GM19328 (cell line): ENCODE data around the gene FRMD7.
"Not testable (repeated sequence)": the region's sequence is repeated elsewhere in the genome, so short reads cannot be mapped to it uniquely, and the experiment has no call there.

Experiments used
- ATAC-seq: cut with Tn5 transposase; IDR thresholded peaks from one replicate; pipeline ENCODE4 v1.9.1; 2021; ENCODE audit warnings: mild to moderate bottlenecking, moderate library complexity; ENCODE audit not compliant: unreplicated experiment

The FRMD7 gene, protein sequence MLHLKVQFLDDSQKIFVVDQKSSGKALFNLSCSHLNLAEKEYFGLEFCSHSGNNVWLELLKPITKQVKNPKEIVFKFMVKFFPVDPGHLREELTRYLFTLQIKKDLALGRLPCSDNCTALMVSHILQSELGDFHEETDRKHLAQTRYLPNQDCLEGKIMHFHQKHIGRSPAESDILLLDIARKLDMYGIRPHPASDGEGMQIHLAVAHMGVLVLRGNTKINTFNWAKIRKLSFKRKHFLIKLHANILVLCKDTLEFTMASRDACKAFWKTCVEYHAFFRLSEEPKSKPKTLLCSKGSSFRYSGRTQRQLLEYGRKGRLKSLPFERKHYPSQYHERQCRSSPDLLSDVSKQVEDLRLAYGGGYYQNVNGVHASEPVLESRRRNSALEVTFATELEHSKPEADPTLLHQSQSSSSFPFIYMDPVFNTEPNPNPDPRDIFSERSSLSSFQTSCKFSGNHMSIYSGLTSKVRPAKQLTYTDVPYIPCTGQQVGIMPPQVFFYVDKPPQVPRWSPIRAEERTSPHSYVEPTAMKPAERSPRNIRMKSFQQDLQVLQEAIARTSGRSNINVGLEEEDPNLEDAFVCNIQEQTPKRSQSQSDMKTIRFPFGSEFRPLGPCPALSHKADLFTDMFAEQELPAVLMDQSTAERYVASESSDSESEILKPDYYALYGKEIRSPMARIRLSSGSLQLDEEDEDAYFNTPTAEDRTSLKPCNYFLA

DNA sequence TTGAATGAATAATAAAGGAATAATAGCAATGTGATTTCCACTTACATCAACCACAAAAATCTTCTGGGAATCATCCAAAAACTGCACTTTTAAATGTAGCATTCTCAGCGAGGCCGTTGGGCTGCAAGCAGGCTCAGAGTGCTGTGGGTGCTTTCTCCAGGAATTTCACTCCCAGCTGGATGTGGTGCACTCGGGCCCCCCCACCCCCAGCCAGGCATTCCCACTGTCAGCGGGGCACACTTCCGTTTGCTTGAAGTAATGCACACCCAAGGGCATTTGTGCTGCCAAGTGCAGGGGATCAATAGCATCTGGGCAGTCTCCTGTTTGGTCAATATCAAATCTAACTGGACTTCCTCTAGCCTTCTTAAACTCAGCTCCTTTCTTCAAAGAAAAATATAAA lies at the start of gene FRMD7:
Gene FRMD7, minus strand, starts transcription at position 278 of the 400 bp plus-strand sequence. Its CDS starts 176 bp downstream, at position 102.
- no peak for ATAC-seq

DNA sequence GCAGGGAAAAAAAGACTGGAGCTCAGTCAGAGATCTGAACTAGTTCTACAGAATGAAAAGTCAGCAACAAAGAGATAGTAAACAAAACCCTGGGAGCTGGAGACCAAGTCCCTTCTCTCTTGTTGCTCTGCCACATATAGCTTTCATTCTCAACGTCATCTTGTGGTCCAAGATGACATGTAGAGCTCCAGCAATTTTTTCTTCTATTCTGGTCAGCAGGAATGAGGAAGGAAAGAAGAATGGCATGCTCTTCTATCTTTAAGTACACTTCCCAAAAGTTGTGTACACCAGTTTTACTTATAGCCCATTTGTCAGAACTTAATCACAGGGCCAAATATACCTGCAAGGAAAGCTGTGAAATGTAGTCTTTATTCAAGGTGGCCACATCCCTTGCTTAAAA lies 45.8 kb upstream of the FRMD7 start:
- ATAC-seq, result no peak

DNA sequence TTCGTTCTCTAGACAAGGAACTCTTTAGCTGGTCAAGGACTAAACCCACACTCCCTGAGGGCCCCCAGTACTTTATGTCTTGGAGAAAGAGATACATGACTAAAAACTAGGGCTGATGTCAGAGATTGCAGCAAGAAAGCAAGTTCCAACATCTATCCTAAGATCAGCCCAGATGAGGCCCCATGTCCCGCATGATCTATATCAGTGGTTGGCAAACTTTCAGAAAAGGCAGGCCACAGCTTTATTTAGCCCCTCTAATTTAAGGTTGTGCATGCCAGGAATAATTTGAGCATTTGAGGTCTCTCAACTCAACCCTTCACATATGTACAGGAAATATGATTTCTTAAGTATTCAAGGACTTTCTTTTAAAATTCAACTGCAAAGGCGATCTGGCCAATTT lies 44.1 kb upstream of the FRMD7 start:
- ATAC-seq, result no peak

DNA sequence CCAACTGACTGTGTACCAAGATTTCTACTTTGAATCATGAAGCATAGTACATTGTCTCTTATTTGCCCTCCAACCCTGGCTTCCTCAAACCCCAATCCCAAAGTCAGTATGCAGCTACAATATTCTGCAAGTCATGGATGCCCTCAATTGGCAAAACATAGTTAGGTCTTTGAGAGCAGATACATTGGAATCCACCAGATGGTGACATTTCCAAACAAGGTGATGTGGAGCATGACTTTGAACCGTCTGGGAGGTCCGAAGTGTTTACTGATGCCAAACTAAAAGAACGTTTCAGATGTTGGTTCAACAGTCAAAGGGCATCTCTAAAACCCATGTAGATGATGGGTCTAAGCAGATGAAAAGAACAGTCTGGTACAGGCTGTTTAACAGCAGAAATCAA lies 43.7 kb upstream of the FRMD7 start:
- ATAC-seq, result no peak

DNA sequence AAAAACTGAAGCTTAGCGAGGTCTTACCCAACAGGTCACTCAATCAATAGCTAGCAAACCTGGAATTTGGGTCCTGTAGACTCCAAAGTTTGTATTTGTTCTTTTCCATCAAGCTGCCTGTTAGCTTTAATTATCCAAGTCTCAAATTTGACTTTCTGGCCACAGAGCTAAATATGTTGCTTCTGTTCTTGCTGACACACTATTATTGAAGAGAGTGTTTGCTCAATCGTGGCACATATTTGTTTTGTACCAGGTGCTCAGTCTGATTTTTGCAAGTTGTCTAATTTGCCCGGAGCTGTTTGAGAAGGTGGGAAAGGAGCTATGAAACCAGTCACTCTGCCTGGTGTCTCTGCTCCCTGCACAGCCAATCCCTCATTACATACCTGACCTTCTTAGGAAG lies 41.7 kb upstream of the FRMD7 start:
- ATAC-seq, result no peak

DNA sequence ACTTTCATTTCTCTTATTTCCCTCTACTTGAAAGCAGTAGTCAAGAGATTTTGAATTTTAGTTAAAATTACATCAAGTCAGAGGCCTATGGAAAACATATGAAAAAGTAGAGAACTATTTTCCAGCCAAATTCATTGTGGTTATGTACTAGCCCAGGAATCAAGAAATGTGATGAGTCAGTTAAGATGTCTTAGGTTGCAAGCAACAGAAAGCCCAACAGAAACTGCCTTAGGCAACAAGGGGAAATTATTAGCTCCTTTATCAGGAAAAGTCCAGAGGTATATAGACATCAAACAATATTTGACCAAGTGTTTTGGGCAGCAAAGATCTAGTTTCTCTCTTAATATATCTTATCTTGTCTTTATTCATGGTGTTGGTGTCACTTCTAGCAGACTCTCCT lies 37.8 kb upstream of the FRMD7 start:
- ATAC-seq, result no peak

DNA sequence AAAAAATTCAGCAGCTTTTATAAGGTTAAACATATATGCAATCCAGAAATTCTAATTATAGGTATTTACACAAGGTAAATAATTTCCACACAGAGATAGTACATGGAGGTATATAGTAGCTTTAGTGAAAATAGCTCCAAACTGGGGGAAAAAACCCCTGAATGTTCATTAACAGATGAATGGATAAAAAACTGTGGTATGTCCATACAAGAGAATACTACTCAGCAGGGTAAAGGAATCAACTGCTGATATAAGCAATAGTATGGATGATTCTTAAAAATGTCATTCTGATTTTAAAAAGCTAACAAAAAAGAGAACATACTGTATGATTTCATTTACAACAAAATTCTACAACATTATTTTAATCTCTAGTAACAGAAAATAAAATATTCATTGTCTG lies 37.2 kb upstream of the FRMD7 start:
- no peak for ATAC-seq

DNA sequence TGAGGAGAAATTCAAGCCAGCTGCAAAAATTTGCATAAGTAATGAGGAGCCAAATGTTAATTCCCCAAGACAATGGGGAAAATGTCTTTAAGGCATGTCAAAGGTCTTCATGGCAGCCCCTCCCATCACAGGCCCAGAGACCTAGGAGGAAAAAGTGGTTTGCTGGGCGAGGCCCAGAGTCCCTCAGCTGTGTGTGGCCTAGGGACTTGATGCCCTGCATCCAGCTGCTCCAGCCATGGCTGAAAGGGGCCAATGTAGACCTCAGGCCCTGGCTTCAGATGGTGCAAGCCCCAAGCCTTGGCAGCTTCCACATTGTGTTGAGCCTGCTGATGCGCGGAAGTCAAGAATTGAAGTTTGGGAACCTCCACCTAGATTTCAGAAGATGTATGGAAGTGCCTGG lies 35.3 kb upstream of the FRMD7 start:
- ATAC-seq, result not testable (repeated sequence)

DNA sequence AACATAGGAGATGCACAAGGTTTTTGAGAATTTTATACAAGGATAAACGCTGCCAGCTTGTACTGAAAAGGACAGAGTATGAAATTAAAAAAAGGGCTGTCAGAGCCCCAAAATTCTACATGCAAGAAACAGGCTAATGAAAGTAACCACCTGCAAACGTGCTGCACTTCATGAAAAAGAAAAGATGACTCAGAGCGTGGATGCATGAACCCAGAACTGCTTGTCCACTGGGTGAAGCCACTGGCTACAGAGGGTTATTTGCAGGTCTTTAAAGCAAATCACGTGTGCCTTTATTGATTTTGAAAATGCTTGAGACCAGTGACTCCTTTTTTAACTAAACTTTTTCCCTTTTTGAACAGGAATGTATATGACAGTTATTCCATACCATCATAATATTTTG lies 25.3 kb upstream of the FRMD7 start:
- no peak for ATAC-seq

DNA sequence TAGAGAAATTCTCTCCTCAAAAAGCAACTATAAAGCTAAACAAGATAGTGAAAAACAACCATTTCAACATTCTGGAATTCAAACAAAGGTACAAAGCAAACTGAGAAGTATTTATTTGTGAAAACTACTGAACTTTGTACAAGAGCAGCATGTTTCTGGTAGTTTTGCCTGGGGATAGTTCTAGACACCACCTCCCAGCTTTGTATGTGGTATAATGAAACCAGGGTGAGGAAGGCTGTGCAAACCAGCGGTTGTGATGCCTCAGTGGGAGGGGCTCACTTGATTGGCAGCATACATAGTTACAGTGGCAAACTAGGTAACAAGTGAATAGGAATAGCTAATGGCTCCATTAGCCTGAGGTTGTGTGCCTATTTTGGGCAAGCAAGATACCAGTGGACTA lies 18.6 kb upstream of the FRMD7 start:
- no peak for ATAC-seq

DNA sequence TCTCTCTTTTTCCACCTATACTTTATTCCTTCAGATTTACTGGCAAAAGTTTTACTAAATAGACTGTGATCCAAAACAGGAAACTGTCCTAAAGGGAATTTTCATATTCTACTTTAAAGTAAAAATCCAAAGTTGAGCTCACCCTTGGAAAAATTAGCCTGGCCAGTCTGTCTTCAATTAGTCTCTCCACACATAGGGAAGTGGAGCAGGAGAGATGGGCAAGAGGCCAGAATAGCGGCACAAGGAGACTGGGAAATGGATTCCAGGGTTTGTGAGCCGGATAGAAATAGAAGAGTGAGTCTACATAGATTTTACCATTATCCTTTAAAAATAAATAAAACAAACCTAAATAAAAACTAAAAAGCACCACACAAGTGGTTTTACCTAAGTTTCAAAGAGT lies 16.2 kb upstream of the FRMD7 start:
- no peak for ATAC-seq

DNA sequence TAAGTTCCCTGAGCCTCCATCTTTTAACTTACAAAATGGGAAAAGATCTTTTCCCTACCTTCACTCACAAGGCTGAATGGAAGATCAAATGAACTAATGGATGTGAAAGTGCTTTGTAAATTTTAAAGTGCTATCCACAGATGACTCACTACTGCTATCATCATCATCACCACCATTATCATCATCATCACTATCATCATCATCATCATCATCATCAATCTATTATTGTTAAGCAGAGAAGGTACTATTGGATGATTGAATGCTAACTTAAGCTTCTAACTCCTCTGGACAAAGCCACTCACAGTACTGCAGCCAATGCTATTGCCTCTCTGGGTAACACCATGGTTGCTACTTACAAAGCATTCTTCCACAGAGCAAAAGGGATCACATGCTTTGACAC lies 1.9 kb downstream of the FRMD7 start:
- no peak for ATAC-seq

DNA sequence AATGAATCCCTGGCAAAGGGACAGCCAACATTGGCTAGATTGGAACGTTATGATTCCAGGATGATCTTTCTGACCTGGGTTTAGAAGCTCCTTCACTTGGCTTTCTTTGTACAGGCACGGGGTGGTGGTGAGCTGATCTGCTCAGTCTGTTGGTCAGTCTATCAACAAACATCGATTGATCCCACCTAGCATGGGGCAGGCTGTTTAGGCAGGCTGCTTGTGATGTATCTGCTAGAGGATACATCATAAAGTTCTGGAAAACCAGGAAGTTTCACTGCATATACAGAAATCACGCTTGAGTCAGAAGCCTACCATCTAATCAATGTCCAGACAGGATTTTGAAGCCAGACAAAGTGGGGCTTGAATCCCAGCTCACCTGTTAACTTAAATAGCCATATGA lies 6.9 kb downstream of the FRMD7 start:
- ATAC-seq, result no peak

DNA sequence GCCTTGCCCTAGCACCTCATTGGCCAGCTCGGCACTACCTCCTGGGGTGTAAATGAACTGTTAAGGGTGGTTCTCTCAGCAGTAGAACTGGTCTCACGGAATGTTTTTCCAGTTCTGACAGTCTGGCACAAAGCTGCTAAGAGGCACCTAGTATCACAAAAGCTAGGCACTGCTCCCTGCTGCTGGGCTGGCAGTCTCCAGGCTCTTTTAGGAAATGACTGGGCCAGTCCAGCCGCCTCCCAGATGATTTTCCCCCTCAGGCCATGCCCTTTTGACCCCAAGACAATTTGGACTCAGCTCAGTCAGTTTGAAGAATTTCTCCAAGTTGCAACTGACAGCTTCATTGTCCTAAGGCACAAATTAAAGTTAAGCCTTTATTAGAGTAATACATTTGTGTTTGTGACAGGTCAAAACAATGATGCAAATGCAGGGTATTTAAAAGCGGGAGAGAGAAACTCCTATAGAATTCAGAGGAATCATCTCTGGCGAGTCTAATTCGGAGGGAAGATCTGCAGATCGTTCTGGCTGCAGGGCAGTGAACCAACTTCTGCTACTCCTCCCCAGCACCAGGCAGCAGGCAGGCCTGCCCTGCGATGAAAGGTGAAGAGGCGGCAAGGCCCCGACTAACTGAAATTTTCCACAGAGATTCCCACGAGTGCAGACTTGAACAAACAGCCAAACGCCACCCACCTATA lies 7.9 kb downstream of the FRMD7 start:
- no peak for ATAC-seq

DNA sequence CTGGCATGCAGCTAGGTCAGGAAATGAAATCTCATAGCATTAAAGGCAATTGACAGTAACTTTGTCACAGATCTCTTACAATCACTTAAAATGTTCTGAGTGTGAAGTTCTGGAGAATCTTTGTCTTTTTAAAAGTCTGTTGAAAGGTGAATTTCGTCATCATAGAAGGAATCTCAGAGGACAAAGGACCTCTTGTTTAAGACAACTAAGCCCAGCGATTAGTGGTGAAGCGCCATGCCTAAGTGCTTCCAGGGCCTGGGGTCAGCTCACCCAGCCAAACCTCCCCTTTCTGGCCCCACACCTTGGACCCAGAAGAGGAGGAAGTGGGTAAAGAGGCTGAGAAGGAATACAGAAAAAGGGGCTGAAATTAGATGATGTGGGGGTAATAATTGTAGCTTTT lies 8.5 kb downstream of the FRMD7 start:
- ATAC-seq, result no peak

DNA sequence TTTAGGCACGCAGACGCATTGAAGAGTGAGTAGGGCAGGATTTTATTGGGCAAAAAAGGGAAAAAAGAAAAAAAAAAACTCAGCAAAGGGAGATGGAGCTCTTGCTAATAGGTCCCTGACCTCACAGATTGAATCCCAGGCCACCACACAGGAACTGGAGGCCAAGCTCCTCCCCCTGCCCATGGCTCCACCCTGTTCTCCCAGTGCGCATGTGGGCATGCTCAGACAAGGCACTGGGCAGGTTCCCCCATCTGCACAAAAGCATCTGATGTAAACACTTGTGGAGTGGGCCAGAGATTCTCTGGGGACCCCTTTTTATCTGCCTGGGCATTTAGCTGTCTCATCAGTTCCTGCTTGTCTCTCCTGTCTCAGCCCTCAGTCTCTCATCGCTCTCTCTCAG lies 9.5 kb downstream of the FRMD7 start:
- no peak for ATAC-seq

DNA sequence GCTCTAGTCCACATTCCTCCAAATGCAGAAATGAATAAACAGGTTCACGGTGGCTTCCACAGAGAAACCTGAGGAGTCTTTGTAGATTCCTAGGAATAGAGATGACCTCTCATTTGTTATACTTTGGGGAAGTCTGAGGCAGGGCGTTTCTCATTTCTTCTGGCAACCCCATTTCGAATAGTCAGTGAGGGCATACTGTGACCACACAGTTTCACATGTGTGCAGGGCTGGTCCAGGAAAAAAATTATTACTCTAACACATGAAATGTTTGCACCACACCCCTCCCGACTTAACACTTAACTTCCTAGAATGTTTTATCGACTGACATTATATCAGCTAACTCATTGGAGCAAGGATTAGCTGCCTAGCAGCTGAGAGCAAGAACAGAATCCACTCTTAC lies 12.0 kb downstream of the FRMD7 start:
- no peak for ATAC-seq

DNA sequence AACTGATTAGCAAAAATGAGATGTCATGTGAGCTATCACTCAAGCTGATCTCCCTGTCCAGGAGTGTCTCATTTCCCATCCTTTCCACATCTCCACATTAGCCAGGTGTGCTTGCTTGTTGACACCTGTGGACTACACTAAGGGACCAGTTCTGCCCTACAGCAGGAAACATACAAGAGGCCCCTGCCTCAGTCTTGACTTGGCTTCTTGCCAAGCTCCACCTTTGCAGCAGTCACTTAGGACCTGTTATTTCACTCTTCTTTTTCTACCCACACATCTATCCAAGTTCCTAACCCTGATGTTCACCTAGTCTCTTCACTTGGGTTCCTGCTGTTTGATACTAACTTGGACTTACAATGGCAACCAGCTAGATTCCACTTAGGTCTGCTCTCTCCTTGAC lies 13.2 kb downstream of the FRMD7 start:
- ATAC-seq, result no peak

DNA sequence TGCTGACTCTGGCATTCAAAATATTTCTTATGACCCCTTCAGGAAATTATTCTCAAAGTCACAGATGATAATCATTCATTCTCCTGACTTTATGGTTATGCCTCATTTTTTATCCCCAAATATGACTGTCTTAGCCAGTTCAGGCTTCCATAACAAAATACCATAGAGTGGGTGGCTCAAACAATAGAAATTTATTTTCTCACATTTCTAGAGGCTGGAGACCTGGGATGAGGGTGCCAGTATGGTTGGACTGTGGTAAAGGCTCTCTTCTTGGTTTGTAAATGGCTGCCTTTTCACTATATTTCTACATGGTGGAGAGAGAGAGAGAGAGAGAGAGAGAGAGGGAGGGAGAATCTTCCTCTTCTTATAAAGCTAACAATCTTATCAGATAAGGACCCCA lies 20.5 kb downstream of the FRMD7 start:
- ATAC-seq, result no peak

DNA sequence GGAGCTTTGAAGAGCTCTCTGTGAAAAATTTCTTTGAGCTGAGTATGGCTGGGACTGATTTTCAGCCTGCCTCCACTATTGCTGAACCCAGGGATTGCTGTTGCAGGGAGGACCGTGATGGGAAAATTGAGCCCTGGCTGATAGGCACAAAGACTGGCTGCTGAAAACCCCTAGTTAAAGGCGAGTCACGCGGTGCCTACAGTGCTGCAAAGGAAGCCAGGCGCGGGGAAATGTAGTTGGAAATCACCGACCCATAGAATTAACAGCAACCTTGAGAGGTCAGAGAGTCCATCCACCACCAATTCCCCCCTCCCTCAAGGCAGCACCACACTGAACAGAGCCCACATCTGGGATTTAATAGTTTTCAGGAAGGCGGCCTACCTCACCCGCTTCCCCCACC lies 26.0 kb downstream of the FRMD7 start:
- ATAC-seq, result no peak

DNA sequence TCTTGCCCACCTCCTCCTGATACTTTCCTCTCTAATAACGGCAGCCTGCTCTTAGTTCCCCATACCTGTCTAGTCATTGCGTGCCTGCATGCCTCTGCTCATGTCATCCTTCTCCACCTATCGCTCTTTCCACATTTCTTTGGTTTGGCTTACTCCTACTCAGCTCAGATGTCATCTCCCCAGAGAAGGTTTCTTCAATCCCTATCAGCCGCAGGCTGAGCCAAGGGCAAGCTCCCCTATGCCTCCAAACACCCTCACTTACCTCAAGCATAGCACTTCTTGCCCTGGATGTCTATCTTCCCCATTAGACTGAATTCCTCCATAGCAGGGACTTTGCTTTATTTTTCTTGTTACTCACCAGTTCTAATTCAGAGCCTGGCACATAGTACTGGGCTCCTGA lies 26.6 kb downstream of the FRMD7 start:
- no peak for ATAC-seq

DNA sequence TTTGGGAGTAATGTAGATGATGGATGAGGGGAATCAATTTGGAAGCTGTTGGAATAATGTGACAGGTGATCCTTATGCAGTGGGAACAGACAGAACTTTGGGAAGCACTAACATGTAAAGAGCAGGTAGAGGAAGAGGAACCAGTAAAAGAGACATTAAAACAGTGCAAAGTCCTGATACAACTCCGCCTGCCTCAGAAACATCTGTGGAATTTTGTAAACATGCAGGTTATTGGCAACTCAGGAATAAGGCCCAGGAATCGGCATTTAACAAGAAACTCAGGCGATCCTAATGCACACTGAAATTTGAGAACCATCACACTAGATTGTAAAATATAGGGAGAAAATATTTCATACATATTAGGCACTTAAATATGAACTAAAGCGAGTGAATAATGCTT lies 29.1 kb downstream of the FRMD7 start:
- ATAC-seq, result not testable (repeated sequence)
